A673 (cell line): ENCODE data around the gene PPP1R13L. TPM values are rescaled to one million over a fixed set of nuclear protein-coding genes. Genes with fewer than 3 reads are reported as not detected.

Source experiments
- BruUV-seq: library from RNA; stranded (reverse); fragments of 400-500 nt; replicated peaks from 2 replicates; lab custom pipeline; 2021; lab: Mats Ljungman, UMichigan
- CTCF ChIA-PET: fragments of 300-600 bp; sonication (Branson Sonifier 250); formaldehyde crosslinking; loops from one replicate; lab custom pipeline; 2022; ENCODE audit warnings: antibody characterized with exemption; lab: Charles Lee
- POLR2A ChIA-PET: fragments of 300-600 bp; sonication (Branson Sonifier 250); formaldehyde crosslinking; loops from one replicate; lab custom pipeline; 2022; ENCODE audit warnings: antibody characterized with exemption; ENCODE audit not compliant: low non-redundant PET; lab: Charles Lee
- DNase-seq: peaks from one replicate; pipeline ENCODE4 v3.0.0-alpha.2; 2015; ENCODE audit warnings: low spot score
- H3K27ac ChIP-seq: fragments of 200-600 bp; sonication (generic); 2 replicates; pipeline ENCODE4 v1.5.1; 2016; ENCODE audit warnings: mixed run types, low read depth, mild to moderate bottlenecking, mixed read lengths, antibody characterized with exemption, low read length; ENCODE audit not compliant: poor library complexity, severe bottlenecking
- H3K27me3 ChIP-seq: fragments of 200-600 bp; sonication (generic); replicated peaks from 2 replicates; pipeline ENCODE4 v1.6.1; 2017; ENCODE audit warnings: mixed run types, low read depth, mild to moderate bottlenecking, mixed read lengths, antibody characterized with exemption, low read length; ENCODE audit not compliant: insufficient read depth, poor library complexity
- H3K36me3 ChIP-seq: fragments of 200-600 bp; sonication (generic); 2 replicates; pipeline ENCODE4 v1.6.1; 2016; ENCODE audit warnings: mixed run types, mild to moderate bottlenecking, mixed read lengths, antibody characterized with exemption, low read length; ENCODE audit not compliant: insufficient read depth, poor library complexity, severe bottlenecking
- H3K4me1 ChIP-seq: fragments of 200-600 bp; sonication (generic); 2 replicates; pipeline ENCODE4 v1.6.1; 2017; ENCODE audit warnings: mixed run types, mild to moderate bottlenecking, mixed read lengths, antibody characterized with exemption, low read length; ENCODE audit not compliant: insufficient read depth, poor library complexity, severe bottlenecking
- H3K4me3 ChIP-seq: fragments of 200-600 bp; sonication (generic); 2 replicates; pipeline ENCODE4 v1.5.1; 2016; ENCODE audit warnings: low read depth, mixed run types, mild to moderate bottlenecking, mixed read lengths, low read length; ENCODE audit not compliant: poor library complexity, severe bottlenecking
- H3K9me3 ChIP-seq: fragments of 200-600 bp; sonication (generic); 2 replicates; pipeline ENCODE4 v1.6.1; 2016; ENCODE audit warnings: mixed run types, low read depth, mild to moderate bottlenecking, mixed read lengths, antibody characterized with exemption, low read length; ENCODE audit not compliant: poor library complexity, severe bottlenecking
- CTCF ChIP-seq: fragments of 300-800, 200-600 bp; sonication (generic); conservative IDR thresholded peaks from 2 replicates; pipeline ENCODE4 v1.5.1; 2017; ENCODE audit warnings: low read depth, mild to moderate bottlenecking, antibody characterized with exemption, low read length, moderate library complexity, mixed read lengths
- EZH2 ChIP-seq: fragments of 200-600 bp; sonication (generic); IDR thresholded peaks from 2 replicates; pipeline ENCODE4 v1.6.1; 2017; ENCODE audit warnings: borderline replicate concordance, low read depth, mild to moderate bottlenecking, mixed read lengths, antibody characterized with exemption, low read length; ENCODE audit not compliant: poor library complexity, severe bottlenecking
- intact Hi-C: fragments of 100-400 bp; cut with micrococcal nuclease; formaldehyde crosslinking; loops from one replicate; pipeline ENCODE4 v1.10.0; 2022; ENCODE audit not compliant: unreplicated experiment
- total RNA-seq: library from RNA; stranded (reverse); gene quantifications from 2 replicates; pipeline ENCODE4 v1.2.3, GENCODE V29; 2021

The PPP1R13L gene
- total RNA-seq, 1 experiment from 2014 or later = 5.5 TPM

DNA sequence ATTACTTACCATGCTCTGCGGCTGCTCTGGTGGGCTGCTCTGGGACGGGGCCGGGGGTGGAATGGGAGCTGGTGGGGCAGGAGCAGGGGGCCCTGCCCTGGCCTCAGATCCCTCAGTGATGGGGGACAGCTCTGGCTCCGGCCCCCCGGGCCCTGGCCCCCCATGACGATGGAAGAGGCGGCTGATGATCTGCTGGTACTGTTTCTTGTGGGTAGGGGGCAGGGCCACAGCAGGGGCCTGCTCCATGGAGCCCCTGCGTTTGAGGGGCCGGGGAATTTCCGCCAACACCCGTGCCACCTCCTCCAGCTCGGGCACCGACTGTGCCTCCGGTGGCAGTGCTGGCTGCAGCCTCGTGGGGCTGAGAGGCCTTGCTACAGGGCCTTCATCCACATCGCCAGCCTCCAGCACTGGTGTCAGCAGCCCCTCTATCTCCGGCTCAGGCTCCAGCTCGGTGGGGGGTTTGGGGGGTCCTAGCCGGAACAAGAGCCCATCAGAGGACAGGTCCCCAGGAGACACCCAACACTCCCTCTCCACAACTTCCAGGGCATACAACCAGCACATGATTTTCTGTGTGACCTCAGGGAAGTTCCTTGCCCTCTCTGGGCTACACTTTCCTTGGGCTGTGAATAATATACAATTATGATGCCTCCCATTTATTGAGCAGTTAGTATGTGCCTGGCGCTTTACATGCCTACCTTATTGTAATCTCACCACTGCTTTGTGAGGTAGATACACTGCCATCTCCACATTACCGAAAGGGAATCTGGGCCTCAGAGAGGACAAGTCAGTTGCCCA is 12.8 kb downstream of the PPP1R13L start:
- no peaks in the 10 kb centered on the region for H3K27me3 ChIP-seq
- intact Hi-C loops = no loop called here
- no peaks in the 10 kb centered on the region for H3K4me1 ChIP-seq
- H3K9me3 ChIP-seq = no peaks in the 10 kb centered on the region
- no peaks in the 10 kb centered on the region for H3K36me3 ChIP-seq
- H3K4me3 ChIP-seq = no peak overlapping the region
- no peak for TF ChIP-seq EZH2
- no peak for TF ChIP-seq CTCF
- no peak overlapping the region for H3K27ac ChIP-seq
- DNase-seq = no peak
- ChIA-PET CTCF (interaction anchor here (1.1 kb wide), 1 partner anchor 12 kb away, joined by 5 read pairs; no protein-coding TSS in a partner anchor), POLR2A (no interaction called here)
- BruUV-seq = no TSS peak

GRCh38 chr19:45391346-45391745 is 13.5 kb downstream of the PPP1R13L start:
- POLR2A ChIA-PET = no interaction called here
- Histone ChIP-seq H3K27me3 (peaks cover under 1% of the 10 kb centered on the region), H3K36me3 (no peaks in the 10 kb centered on the region), H3K9me3 (no peaks in the 10 kb centered on the region), H3K27ac (no peak overlapping the region), H3K4me3 (no peak overlapping the region), H3K4me1 (no peaks in the 10 kb centered on the region)
- CTCF ChIA-PET = interaction anchor here (1.1 kb wide), 1 partner anchor 12 kb away, joined by 5 read pairs; no protein-coding TSS in a partner anchor
- TF ChIP-seq CTCF (no peak), EZH2 (no peak)
- peak; percentile 49 for DNase-seq
- intact Hi-C loops = no loop called here
- BruUV-seq = no TSS peak

- intact Hi-C loops = no loop called here
- Histone ChIP-seq H3K27me3 (peaks cover 16% of the 10 kb centered on the region), H3K4me3 (peak overlapping the region; percentile 25), H3K36me3 (no peaks in the 10 kb centered on the region), H3K4me1 (peaks cover 3% of the 10 kb centered on the region), H3K27ac (no peak overlapping the region), H3K9me3 (no peaks in the 10 kb centered on the region)
- ChIA-PET POLR2A (no interaction called here), CTCF (no interaction called here)
- TF ChIP-seq EZH2 = no peak
- no peak for TF ChIP-seq CTCF
- DNase-seq = no peak
- BruUV-seq = no TSS peak
Measured at GRCh38 chr19:45385392-45386221, 19.3 kb downstream of the PPP1R13L start.
